Measurements from ENCODE around the gene CCDC18. TPM values are rescaled to one million over a fixed set of nuclear protein-coding genes. Genes with fewer than 3 reads are reported as not detected.

The CCDC18 gene
- total RNA-seq, 1 experiment from 2014 or later, result 23.0 TPM

DNA sequence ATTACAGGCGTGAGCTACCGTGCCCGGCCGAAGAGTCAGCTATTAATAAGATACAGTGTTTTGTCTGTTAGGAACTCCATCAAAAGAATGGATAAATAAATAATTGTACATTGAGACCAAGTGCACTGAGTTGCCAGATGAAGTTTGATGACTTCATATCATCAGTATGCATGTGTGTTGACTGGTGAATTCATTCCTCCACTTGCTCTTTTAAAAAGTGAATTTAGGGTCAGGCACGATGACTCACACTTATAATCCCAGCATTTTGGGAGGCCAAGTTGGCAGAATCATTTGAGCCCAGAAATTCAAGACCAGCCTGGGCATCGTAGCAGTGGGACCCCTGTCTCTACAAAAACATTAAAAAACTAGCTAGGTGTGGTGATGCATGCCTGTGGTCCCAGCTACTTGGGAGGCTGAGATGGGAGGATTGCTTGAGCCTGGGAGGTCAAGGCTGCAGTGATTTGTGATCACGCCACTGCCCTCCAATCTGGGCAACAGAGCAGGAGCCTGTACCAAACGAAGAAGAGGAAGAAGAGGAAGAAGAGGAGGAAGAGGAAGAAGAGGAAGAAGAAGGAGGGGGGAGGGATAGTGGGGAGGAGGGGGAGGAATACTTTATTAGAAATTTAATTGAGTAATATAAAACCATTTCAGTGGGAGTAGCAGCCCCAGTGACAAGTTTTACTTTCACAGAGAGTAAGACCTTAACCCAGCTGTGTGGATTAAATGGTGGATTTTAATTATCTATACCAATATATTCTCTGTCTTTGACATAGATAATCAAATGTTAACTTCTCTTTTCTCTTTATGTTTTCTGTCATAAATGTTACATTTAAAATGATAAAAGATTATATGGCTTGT lies 74.9 kb downstream of the CCDC18 start:
- no peak overlapping the region for H3K27ac Mint-ChIP-seq
- DNase-seq (ENCODE audit: low spot score) (no peak), ATAC-seq (no peak)
- H3K27me3 Mint-ChIP-seq (ENCODE audit: low read depth), result no peaks in the 10 kb centered on the region
- peaks cover 18% of the 10 kb centered on the region for H3K4me1 Mint-ChIP-seq
- no peaks in the 10 kb centered on the region for H3K9me3 Mint-ChIP-seq
- TF ChIP-seq SMAD4 (CRISPR knock-in tag; IDR thresholded peaks at IDR 0.05) (no peak), CDX4 (CRISPR knock-in tag; IDR thresholded peaks at IDR 0.05; ENCODE audit: borderline replicate concordance) (no peak)
- H3K4me3 Mint-ChIP-seq, result no peak overlapping the region
- peaks cover 2% of the 10 kb centered on the region for H3K36me3 Mint-ChIP-seq
- ChIA-PET POLR2A (no interaction called here), CTCF (no interaction called here)

GRCh38 chr1:93256433-93256832 lies 75.9 kb downstream of the CCDC18 start:
- ChIA-PET CTCF (no interaction called here), POLR2A (no interaction called here)
- Mint-ChIP-seq H3K27ac (no peak overlapping the region), H3K4me1 (peaks cover 17% of the 10 kb centered on the region), H3K4me3 (no peak overlapping the region), H3K27me3 (ENCODE audit: low read depth) (no peaks in the 10 kb centered on the region; the same call in 1 of the 2 replicates), H3K36me3 (peaks cover 10% of the 10 kb centered on the region), H3K9me3 (peaks cover 5% of the 10 kb centered on the region)
- no peak for DNase-seq (ENCODE audit: low spot score)
- TF ChIP-seq ZNF138 (CRISPR knock-in tag; conservative IDR thresholded peaks at IDR 0.05) (no peak), MYBL2 (CRISPR knock-in tag; IDR thresholded peaks at IDR 0.05) (no peak), ZNF423 (CRISPR knock-in tag; IDR thresholded peaks at IDR 0.05) (no peak), USF1 (CRISPR knock-in tag; IDR thresholded peaks at IDR 0.05) (no peak), GABPB1 (CRISPR knock-in tag; IDR thresholded peaks at IDR 0.05) (no peak), ATF6 (CRISPR knock-in tag; IDR thresholded peaks at IDR 0.05) (no peak), OVOL2 (CRISPR knock-in tag; IDR thresholded peaks at IDR 0.05; ENCODE audit: borderline replicate concordance) (no peak), PRRX2 (CRISPR knock-in tag; IDR thresholded peaks at IDR 0.05) (no peak), IRF2 (CRISPR knock-in tag; IDR thresholded peaks at IDR 0.05; ENCODE audit: borderline replicate concordance, low read depth) (no peak), ZNF121 (CRISPR knock-in tag; IDR thresholded peaks at IDR 0.05) (no peak), JUN (CRISPR knock-in tag; IDR thresholded peaks at IDR 0.05) (no peak), CREM (CRISPR knock-in tag; IDR thresholded peaks at IDR 0.05) (no peak), ZBTB21 (CRISPR knock-in tag; IDR thresholded peaks at IDR 0.05; ENCODE audit: borderline replicate concordance) (no peak), ESRRA (CRISPR knock-in tag; IDR thresholded peaks at IDR 0.05; ENCODE audit: borderline replicate concordance) (no peak), ZNF219 (CRISPR knock-in tag; IDR thresholded peaks at IDR 0.05; ENCODE audit: borderline replicate concordance) (no peak), ATF3 (CRISPR knock-in tag; conservative IDR thresholded peaks at IDR 0.05) (no peak), SMAD4 (CRISPR knock-in tag; IDR thresholded peaks at IDR 0.05) (no peak)
- TF ChIP-seq, protein P1, sequence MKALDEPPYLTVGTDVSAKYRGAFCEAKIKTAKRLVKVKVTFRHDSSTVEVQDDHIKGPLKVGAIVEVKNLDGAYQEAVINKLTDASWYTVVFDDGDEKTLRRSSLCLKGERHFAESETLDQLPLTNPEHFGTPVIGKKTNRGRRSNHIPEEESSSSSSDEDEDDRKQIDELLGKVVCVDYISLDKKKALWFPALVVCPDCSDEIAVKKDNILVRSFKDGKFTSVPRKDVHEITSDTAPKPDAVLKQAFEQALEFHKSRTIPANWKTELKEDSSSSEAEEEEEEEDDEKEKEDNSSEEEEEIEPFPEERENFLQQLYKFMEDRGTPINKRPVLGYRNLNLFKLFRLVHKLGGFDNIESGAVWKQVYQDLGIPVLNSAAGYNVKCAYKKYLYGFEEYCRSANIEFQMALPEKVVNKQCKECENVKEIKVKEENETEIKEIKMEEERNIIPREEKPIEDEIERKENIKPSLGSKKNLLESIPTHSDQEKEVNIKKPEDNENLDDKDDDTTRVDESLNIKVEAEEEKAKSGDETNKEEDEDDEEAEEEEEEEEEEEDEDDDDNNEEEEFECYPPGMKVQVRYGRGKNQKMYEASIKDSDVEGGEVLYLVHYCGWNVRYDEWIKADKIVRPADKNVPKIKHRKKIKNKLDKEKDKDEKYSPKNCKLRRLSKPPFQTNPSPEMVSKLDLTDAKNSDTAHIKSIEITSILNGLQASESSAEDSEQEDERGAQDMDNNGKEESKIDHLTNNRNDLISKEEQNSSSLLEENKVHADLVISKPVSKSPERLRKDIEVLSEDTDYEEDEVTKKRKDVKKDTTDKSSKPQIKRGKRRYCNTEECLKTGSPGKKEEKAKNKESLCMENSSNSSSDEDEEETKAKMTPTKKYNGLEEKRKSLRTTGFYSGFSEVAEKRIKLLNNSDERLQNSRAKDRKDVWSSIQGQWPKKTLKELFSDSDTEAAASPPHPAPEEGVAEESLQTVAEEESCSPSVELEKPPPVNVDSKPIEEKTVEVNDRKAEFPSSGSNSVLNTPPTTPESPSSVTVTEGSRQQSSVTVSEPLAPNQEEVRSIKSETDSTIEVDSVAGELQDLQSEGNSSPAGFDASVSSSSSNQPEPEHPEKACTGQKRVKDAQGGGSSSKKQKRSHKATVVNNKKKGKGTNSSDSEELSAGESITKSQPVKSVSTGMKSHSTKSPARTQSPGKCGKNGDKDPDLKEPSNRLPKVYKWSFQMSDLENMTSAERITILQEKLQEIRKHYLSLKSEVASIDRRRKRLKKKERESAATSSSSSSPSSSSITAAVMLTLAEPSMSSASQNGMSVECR (CRISPR knock-in tag; IDR thresholded peaks at IDR 0.05; ENCODE audit: borderline replicate concordance), result no peak
- no peak for ATAC-seq

Data from WTC11 (cell line).